HG03460 (cell line): Measurements from ENCODE around the gene MUS81.

ENCODE experiments used
- ATAC-seq: cut with Tn5 transposase; IDR thresholded peaks from one replicate; pipeline ENCODE4 v1.9.1; 2021; ENCODE audit not compliant: unreplicated experiment

The MUS81 gene

GRCh38 chr11:65859812-65860277 lies 388 bp upstream of the MUS81 start:
- no peak for ATAC-seq

- ATAC-seq, result no peak
These were observed 902 bp downstream of the MUS81 start for GRCh38 chr11:65861165-65861505.

GRCh38 chr11:65861533-65862183 lies 1.4 kb downstream of the MUS81 start:
- ATAC-seq, result no peak

- no peak for ATAC-seq
These were observed 2.0 kb downstream of the MUS81 start for GRCh38 chr11:65862191-65862735.

- no peak for ATAC-seq
These were observed 3.0 kb downstream of the MUS81 start for GRCh38 chr11:65862941-65863888.

GRCh38 chr11:65863889-65864705 lies 3.9 kb downstream of the MUS81 start:
- ATAC-seq, result no peak

GRCh38 chr11:65864706-65865471 lies 4.7 kb downstream of the MUS81 start:
- ATAC-seq, result no peak

GRCh38 chr11:65865550-65866172 lies 5.4 kb downstream of the MUS81 start:
- no peak for ATAC-seq

GRCh38 chr11:65866509-65867283 lies 6.5 kb downstream of the MUS81 start:
- ATAC-seq, result no peak

- no peak for ATAC-seq
These were observed 7.2 kb downstream of the MUS81 start for GRCh38 chr11:65867284-65868071.

- no peak for ATAC-seq
These were observed 7.9 kb downstream of the MUS81 start for GRCh38 chr11:65868076-65868667.

GRCh38 chr11:65868907-65869306 lies 8.7 kb downstream of the MUS81 start:
- ATAC-seq, result no peak

GRCh38 chr11:65869643-65870306 lies 9.5 kb downstream of the MUS81 start:
- ATAC-seq, result no peak

- ATAC-seq, result no peak
These were observed 10.1 kb downstream of the MUS81 start for GRCh38 chr11:65870307-65870658.

- no peak for ATAC-seq
These were observed 10.8 kb downstream of the MUS81 start for GRCh38 chr11:65870706-65871681.

GRCh38 chr11:65871811-65872548 lies 11.7 kb downstream of the MUS81 start:
- ATAC-seq, result no peak
